Measurements from ENCODE around the gene MMP11.
A peak's percentile ranks its signal among the peaks of the same experiment; 100 is the strongest.
"Not testable (repeated sequence)": the region's sequence is repeated elsewhere in the genome, so short reads cannot be mapped to it uniquely, and the experiment has no call there.

The MMP11 gene

GRCh38 chr22:23772649-23773473, at the start of gene MMP11:
MMP11 (plus strand) TSS chr22:23772849; CDS start chr22:23772871, 22 bp downstream.
- in situ Hi-C loops (cut with MboI; ENCODE audit: low pct_unique_long_range_greater_than_20kb, low sequenced_read_pairs), result no loop called here
- DNase-seq, result no peak

- DNase-seq, result not testable (repeated sequence)
These were observed 44.5 kb upstream of the MMP11 start for GRCh38 chr22:23728108-23728507.

GRCh38 chr22:23737696-23738095, 35.0 kb upstream of the MMP11 start:
- in situ Hi-C loops (cut with MboI; ENCODE audit: low pct_unique_long_range_greater_than_20kb, low sequenced_read_pairs), result no loop called here
- no peak for DNase-seq

More at GRCh38 chr22:23728108-23728507, 44.5 kb upstream of the MMP11 start:
- in situ Hi-C loops (cut with MboI; ENCODE audit: low pct_unique_long_range_greater_than_20kb, low sequenced_read_pairs), result not testable (repeated sequence)

GRCh38 chr22:23742505-23743264, 30.0 kb upstream of the MMP11 start:
- in situ Hi-C loops (cut with MboI; ENCODE audit: low pct_unique_long_range_greater_than_20kb, low sequenced_read_pairs), result no loop called here
- no peak for DNase-seq

- in situ Hi-C loops (cut with MboI; ENCODE audit: low pct_unique_long_range_greater_than_20kb, low sequenced_read_pairs), result no loop called here
- DNase-seq, result no peak
These were observed 29.3 kb upstream of the MMP11 start for GRCh38 chr22:23743303-23743705.

GRCh38 chr22:23744001-23744400, 28.6 kb upstream of the MMP11 start:
- in situ Hi-C loops (cut with MboI; ENCODE audit: low pct_unique_long_range_greater_than_20kb, low sequenced_read_pairs), result no loop called here

GRCh38 chr22:23744485-23744884, 28.2 kb upstream of the MMP11 start:
- no peak for DNase-seq
- in situ Hi-C loops (cut with MboI; ENCODE audit: low pct_unique_long_range_greater_than_20kb, low sequenced_read_pairs), result no loop called here

More at GRCh38 chr22:23744001-23744400, 28.6 kb upstream of the MMP11 start:
- no peak for DNase-seq

GRCh38 chr22:23745791-23746190, 26.9 kb upstream of the MMP11 start:
- in situ Hi-C loops (cut with MboI; ENCODE audit: low pct_unique_long_range_greater_than_20kb, low sequenced_read_pairs), result no loop called here
- peak; percentile 32 for DNase-seq

GRCh38 chr22:23749841-23750301, 22.8 kb upstream of the MMP11 start:
- peak; percentile 82 for DNase-seq
- in situ Hi-C loops (cut with MboI; ENCODE audit: low pct_unique_long_range_greater_than_20kb, low sequenced_read_pairs), result no loop called here

- in situ Hi-C loops (cut with MboI; ENCODE audit: low pct_unique_long_range_greater_than_20kb, low sequenced_read_pairs), result no loop called here
- DNase-seq, result no peak
These were observed 22.3 kb upstream of the MMP11 start for GRCh38 chr22:23750367-23750713.

- DNase-seq, result peak; percentile 79
- in situ Hi-C loops (cut with MboI; ENCODE audit: low pct_unique_long_range_greater_than_20kb, low sequenced_read_pairs), result no loop called here
These were observed 21.8 kb upstream of the MMP11 start, which contains the start of gene ZNF70 for GRCh38 chr22:23750714-23751440. ZNF70 (minus strand) TSS chr22:23751112; CDS start chr22:23745140, 5,972 bp downstream.

- no peak for DNase-seq
These were observed 21.1 kb upstream of the MMP11 start for GRCh38 chr22:23751441-23751996.

GRCh38 chr22:23752090-23752691, 20.5 kb upstream of the MMP11 start:
- peak; percentile 57 for DNase-seq
- in situ Hi-C loops (cut with MboI; ENCODE audit: low pct_unique_long_range_greater_than_20kb, low sequenced_read_pairs), result no loop called here

More at GRCh38 chr22:23751441-23751996, 21.1 kb upstream of the MMP11 start:
- in situ Hi-C loops (cut with MboI; ENCODE audit: low pct_unique_long_range_greater_than_20kb, low sequenced_read_pairs), result no loop called here

GRCh38 chr22:23752750-23753149, 19.9 kb upstream of the MMP11 start:
- in situ Hi-C loops (cut with MboI; ENCODE audit: low pct_unique_long_range_greater_than_20kb, low sequenced_read_pairs), result no loop called here

GRCh38 chr22:23753385-23753784, 19.3 kb upstream of the MMP11 start:
- in situ Hi-C loops (cut with MboI; ENCODE audit: low pct_unique_long_range_greater_than_20kb, low sequenced_read_pairs), result no loop called here
- DNase-seq, result no peak

More at GRCh38 chr22:23752750-23753149, 19.9 kb upstream of the MMP11 start:
- DNase-seq, result no peak

- DNase-seq, result no peak
- in situ Hi-C loops (cut with MboI; ENCODE audit: low pct_unique_long_range_greater_than_20kb, low sequenced_read_pairs), result no loop called here
These were observed 18.3 kb upstream of the MMP11 start, which contains the start of gene VPREB3 for GRCh38 chr22:23754220-23754919. VPREB3 (minus strand) TSS chr22:23754425; CDS start chr22:23754363, 62 bp downstream.

- no peak for DNase-seq
- in situ Hi-C loops (cut with MboI; ENCODE audit: low pct_unique_long_range_greater_than_20kb, low sequenced_read_pairs), result no loop called here
These were observed 17.5 kb upstream of the MMP11 start for GRCh38 chr22:23754980-23755636.
